ENCODE measurements around the gene SLC30A3. TPM values are rescaled to one million over a fixed set of nuclear protein-coding genes. Genes with fewer than 3 reads are reported as not detected.

Gene SLC30A3
- total RNA-seq, 2 donors from 2014 or later, result 5.7 to 9.4 TPM

GRCh38 chr2:27205206-27205605, 57.6 kb downstream of the SLC30A3 start:
- H3K9me3 ChIP-seq, result no peaks in the 10 kb centered on the region
- H3K4me1 ChIP-seq, result no peaks in the 10 kb centered on the region
- DNase-seq (ENCODE audit: low spot score), result no peak
- peaks cover 53% of the 10 kb centered on the region for H3K36me3 ChIP-seq
- H3K4me3 ChIP-seq, result no peak overlapping the region
- H3K27me3 ChIP-seq, result no peaks in the 10 kb centered on the region
- no peak overlapping the region for H3K27ac ChIP-seq
- TF ChIP-seq CTCF (IDR thresholded peaks at IDR 0.05), result no peak

- no peak for DNase-seq (ENCODE audit: low spot score)
- H3K4me1 ChIP-seq, result no peaks in the 10 kb centered on the region
- no peaks in the 10 kb centered on the region for H3K9me3 ChIP-seq
- TF ChIP-seq CTCF (IDR thresholded peaks at IDR 0.05), result no peak
- H3K36me3 ChIP-seq, result peaks cover 56% of the 10 kb centered on the region
- H3K27me3 ChIP-seq, result no peaks in the 10 kb centered on the region
- no peak overlapping the region for H3K27ac ChIP-seq
- no peak overlapping the region for H3K4me3 ChIP-seq
Observed at GRCh38 chr2:27204566-27204965, 58.3 kb downstream of the SLC30A3 start.

GRCh38 chr2:27203741-27204140, 59.1 kb downstream of the SLC30A3 start:
- Histone ChIP-seq H3K9me3 (no peaks in the 10 kb centered on the region), H3K36me3 (peaks cover 56% of the 10 kb centered on the region), H3K4me3 (no peak overlapping the region), H3K27ac (no peak overlapping the region), H3K27me3 (no peaks in the 10 kb centered on the region), H3K4me1 (no peaks in the 10 kb centered on the region)
- DNase-seq (ENCODE audit: low spot score), result no peak
- TF ChIP-seq CTCF (IDR thresholded peaks at IDR 0.05), result no peak

Other genes starting within 250 kb of the SLC30A3 start
- gene TMEM214, start 230.1 kb downstream of the SLC30A3 start, total RNA-seq, result 10 to 100 TPM; 21.0 to 41.0 TPM
- 1 to 10 TPM; 8.1 to 9.3 TPM for gene AGBL5, start 211.4 kb downstream of the SLC30A3 start, total RNA-seq
- gene OST4, start 191.4 kb downstream of the SLC30A3 start, total RNA-seq, result 100 to 1,000 TPM; 379 to 465 TPM
- 10 to 100 TPM; 22.3 to 36.7 TPM for gene EMILIN1, start 184.4 kb downstream of the SLC30A3 start, total RNA-seq
- gene KHK, start 176.3 kb downstream of the SLC30A3 start, total RNA-seq, result 1 to 10 TPM in 1 of 2 donors, under 1 TPM in 1; 0.82 to 1.7 TPM
- gene CGREF1, start 143.9 kb downstream of the SLC30A3 start, total RNA-seq, result 1 to 10 TPM; 4.3 to 4.5 TPM
- 1 to 10 TPM in 1 of 2 donors, under 1 TPM in 1; 0.90 to 1.0 TPM for gene ABHD1, start 139.2 kb downstream of the SLC30A3 start, total RNA-seq
- 10 to 100 TPM; 47.5 to 51.4 TPM for gene PREB, start 128.4 kb downstream of the SLC30A3 start, total RNA-seq
- gene PRR30, start 123.6 kb downstream of the SLC30A3 start, total RNA-seq, result not detected
- not detected for gene TCF23, start 114.0 kb downstream of the SLC30A3 start, total RNA-seq
- 100 to 1,000 TPM; 193 TPM for gene ATRAID, start 51.0 kb downstream of the SLC30A3 start, total RNA-seq
- 10 to 100 TPM in 1 of 2 donors, 1 to 10 TPM in 1; 9.2 to 14.7 TPM for gene SLC5A6, start 50.8 kb downstream of the SLC30A3 start, total RNA-seq
- gene CAD, start 45.7 kb downstream of the SLC30A3 start, total RNA-seq, result 10 to 100 TPM in 1 of 2 donors, 1 to 10 TPM in 1; 4.8 to 13.2 TPM
- under 1 TPM; 0.59 to 0.94 TPM for gene DNAJC5G, start 12.4 kb upstream of the SLC30A3 start, total RNA-seq
- gene TRIM54, start 19.4 kb upstream of the SLC30A3 start, total RNA-seq, result 100 to 1,000 TPM in 1 of 2 donors, 10 to 100 TPM in 1; 97.2 to 136 TPM
- gene UCN, start 45.4 kb upstream of the SLC30A3 start, total RNA-seq, result 1 to 10 TPM in 1 of 2 donors, under 1 TPM in 1; 0.74 to 2.6 TPM
- gene MPV17, start 60.0 kb upstream of the SLC30A3 start, total RNA-seq, result 10 to 100 TPM; 73.9 to 74.3 TPM
- 10 to 100 TPM; 19.1 to 19.7 TPM for gene GTF3C2, start 93.7 kb upstream of the SLC30A3 start, total RNA-seq
- 10 to 100 TPM; 27.1 to 36.3 TPM for gene EIF2B4, start 107.3 kb upstream of the SLC30A3 start, total RNA-seq
- gene SNX17, start 107.6 kb upstream of the SLC30A3 start, total RNA-seq, result 10 to 100 TPM; 66.0 to 69.3 TPM
- 1 to 10 TPM; 4.7 to 6.2 TPM for gene ZNF513, start 117.7 kb upstream of the SLC30A3 start, total RNA-seq
- gene PPM1G, start 146.5 kb upstream of the SLC30A3 start, total RNA-seq, result 10 to 100 TPM; 37.7 to 42.4 TPM
- 10 to 100 TPM; 36.5 to 50.4 TPM for gene NRBP1, start 165.6 kb upstream of the SLC30A3 start, total RNA-seq
- 1 to 10 TPM in 1 of 2 donors, not detected in 1; 1.2 TPM for gene KRTCAP3, start 179.3 kb upstream of the SLC30A3 start, total RNA-seq
- 10 to 100 TPM; 14.4 to 18.2 TPM for gene IFT172, start 226.7 kb upstream of the SLC30A3 start, total RNA-seq
- gene FNDC4, start 232.2 kb upstream of the SLC30A3 start, total RNA-seq, result 10 to 100 TPM in 1 of 2 donors, 1 to 10 TPM in 1; 2.2 to 19.3 TPM
- 1 to 10 TPM in 1 of 2 donors, not detected in 1; 1.9 TPM for gene GCKR, start 233.8 kb upstream of the SLC30A3 start, total RNA-seq